Measurements from ENCODE around the gene NRXN2.

The NRXN2 gene

DNA sequence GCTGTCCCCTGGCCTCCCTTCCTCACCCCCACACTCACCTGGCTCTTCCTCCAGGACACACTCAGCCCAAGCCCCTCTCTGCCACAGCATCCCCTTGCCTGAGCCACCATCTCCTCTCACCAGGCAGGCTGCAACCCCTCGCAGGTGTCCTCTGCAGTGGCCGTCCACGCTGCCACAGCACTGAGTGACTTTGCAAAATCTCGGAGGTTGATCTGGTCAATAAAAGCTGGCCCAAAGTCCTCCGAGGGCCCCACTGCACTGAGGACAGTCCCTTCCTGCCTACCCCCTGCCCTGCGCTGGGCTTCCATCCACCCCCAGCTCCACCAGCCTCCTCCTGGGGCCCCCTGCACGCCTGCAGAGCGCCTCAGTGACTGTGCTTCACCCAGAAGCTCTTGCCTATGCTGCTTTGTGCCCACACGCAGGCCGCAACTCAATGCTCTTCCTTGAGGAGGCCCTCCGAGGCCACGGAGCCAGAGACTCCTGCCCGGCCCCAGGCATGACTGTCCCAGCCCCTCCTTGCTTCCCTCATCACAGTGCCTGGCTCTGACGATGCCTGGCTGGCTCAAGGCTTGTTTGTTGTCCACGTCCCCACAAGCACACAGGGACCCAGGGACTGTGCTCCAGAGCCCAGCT lies 162.7 kb downstream of the NRXN2 start:
- DNase-seq = no peak

DNA sequence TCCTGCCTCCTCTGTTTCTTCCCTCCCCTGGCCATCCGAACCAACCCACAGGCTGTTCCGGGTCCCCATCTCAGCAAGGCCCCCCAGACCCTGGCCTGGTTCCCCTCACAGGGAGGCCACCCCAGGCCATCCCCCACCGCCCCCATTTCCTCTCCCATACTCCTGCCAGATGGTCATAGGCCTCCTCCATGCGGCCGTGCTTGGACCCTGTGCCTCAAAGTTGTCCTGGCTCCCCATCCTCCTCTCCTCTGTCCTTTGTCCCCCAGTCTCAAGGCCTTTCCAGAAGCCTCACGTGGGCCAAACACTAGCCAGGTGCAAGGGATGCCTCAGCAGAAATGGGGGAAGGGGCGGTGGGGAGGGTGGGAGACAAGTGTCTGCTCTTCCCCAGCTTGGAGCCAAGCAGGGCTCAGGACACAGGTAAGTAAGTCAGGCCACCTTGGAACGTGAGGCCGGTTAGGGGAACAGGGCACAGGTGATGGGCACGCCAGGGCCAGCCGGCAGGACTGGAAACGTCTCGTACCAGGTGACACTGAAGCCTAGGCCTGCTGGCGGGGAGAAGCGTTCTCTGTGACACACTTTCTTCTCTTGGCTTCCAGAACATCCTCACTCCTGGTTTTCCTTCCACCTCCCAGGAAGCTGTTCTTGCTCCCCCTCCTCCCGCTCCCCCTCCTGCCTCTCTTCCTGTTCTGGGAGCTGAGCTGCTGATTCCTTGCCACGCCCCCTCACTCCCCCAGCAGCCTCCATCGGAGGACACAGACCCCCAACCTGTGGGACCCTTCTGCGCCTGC lies 163.5 kb downstream of the NRXN2 start:
- no peak for DNase-seq

DNA sequence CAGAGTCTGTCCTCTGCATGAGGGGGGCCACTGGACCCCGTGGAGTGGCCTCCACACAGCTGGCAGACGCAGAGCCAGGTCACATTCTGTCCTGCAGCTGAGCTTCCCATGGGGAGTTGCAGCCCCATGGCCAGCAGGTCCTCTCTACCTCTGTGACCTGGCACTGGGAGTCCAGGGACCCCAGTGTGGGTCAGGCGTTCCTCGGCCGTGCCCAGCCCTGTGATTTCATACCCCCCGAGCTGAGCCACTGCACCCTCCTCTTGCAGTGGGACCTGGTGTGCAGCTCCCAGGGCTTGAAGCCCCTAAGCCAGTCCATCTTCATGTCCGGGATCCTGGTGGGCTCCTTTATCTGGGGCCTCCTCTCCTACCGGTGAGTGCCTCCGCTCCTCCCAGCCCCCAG lies 164.1 kb downstream of the NRXN2 start:
- DNase-seq = no peak

DNA sequence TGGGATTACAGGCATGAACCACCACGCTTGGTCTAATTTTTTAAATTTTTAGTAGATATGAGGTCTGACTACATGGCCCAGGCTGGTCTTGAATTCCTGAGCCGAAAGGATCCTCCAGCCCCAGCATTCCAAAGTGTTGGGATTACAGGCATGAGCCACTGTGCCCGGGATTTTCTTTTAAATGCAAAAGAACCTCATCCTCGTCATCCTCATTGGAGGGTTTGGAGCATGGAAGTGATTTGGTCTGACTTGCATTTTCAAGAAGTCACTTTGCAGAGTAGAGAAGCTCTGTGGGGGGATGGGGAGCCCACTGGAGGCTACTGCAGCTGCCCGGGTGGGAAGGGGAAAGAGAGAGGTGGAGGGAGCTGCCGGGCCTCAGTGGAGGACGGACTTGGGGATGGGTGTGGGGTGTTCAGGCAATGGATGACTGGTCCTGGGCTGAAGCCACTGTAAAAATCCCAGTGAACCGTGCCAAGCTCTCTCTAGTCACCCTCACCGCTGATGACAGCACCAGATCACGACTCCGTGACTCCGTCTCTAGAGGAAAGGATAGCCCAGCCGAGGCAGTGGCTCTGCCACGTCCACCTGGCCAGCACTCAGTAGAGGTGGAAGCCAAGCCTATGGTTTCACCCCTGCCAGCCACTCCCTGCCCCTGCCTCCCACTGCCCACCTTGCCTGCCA lies 164.8 kb downstream of the NRXN2 start:
- DNase-seq = no peak

DNA sequence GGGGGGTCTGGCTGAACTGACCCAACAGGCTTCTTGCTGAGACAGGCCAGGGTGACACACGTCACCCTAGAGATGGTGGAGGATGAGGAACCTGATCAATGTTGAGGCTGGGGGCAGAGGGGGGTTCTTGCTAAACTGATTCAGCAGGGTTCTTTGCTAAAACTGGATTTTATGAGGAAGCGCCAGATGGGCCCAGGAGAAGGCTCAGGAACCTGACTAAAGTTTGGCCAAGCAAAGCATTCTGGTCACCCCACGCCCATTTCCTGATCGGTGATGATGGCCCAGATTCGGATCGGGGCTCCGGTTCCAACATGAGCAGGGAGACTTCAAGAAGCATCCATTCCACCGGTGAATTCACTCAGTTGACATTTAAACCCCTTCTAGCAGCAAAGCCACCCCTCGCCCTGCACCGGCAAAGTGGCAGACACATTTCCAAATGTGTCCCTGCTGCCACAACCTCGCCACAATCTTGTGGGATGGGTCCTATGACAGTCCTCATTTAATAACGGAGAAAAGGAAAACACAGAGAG lies 166.2 kb downstream of the NRXN2 start:
- no peak for DNase-seq

Data from CD4-positive, alpha-beta T cell treated with Interleukin-15 for 1 hour (primary cell).